ENCODE measurements around the gene GRID1.

GRCh38 chr10:85851325-85851724, 515.3 kb downstream of the GRID1 start:
- TF ChIP-seq EZH2 (IDR thresholded peaks at IDR 0.05; ENCODE audit: insufficient read depth, poor library complexity, severe bottlenecking) (no peak), EZH2phosphoT487 (IDR thresholded peaks at IDR 0.05; ENCODE audit: insufficient read depth, low read depth) (no peak)
